Activated T-cell treated with anti-CD3 and anti-CD28 coated beads for 1 hour (primary cell): Measurements from ENCODE around the gene ITPKB.

Source experiments
- DNase-seq: peaks from one replicate; pipeline ENCODE4 v3.0.0-alpha.2; 2020; ENCODE audit warnings: low read depth

The ITPKB gene

GRCh38 chr1:226637147-226637935, 101.7 kb downstream of the ITPKB start:
- DNase-seq, result no peak

- no peak for DNase-seq
These were observed 102.3 kb downstream of the ITPKB start for GRCh38 chr1:226636847-226637096.

GRCh38 chr1:226635456-226635941, 103.6 kb downstream of the ITPKB start:
- peak; percentile 34 for DNase-seq

- DNase-seq, result no peak
These were observed 104.4 kb downstream of the ITPKB start for GRCh38 chr1:226634611-226635246.

- DNase-seq, result peak; percentile 77
These were observed 104.9 kb downstream of the ITPKB start for GRCh38 chr1:226634166-226634588.

GRCh38 chr1:226633541-226634165, 105.4 kb downstream of the ITPKB start:
- DNase-seq, result no peak

GRCh38 chr1:226632922-226633351, 106.1 kb downstream of the ITPKB start:
- no peak for DNase-seq

- no peak for DNase-seq
These were observed 106.8 kb downstream of the ITPKB start for GRCh38 chr1:226632169-226632879.

- DNase-seq, result no peak
These were observed 107.7 kb downstream of the ITPKB start for GRCh38 chr1:226631229-226632000.

- no peak for DNase-seq
These were observed 108.5 kb downstream of the ITPKB start for GRCh38 chr1:226630592-226630991.

GRCh38 chr1:226629896-226630550, 109.1 kb downstream of the ITPKB start:
- no peak for DNase-seq

- DNase-seq, result no peak
These were observed 109.7 kb downstream of the ITPKB start for GRCh38 chr1:226629210-226629895.

GRCh38 chr1:226628612-226629155, 110.4 kb downstream of the ITPKB start:
- no peak for DNase-seq

GRCh38 chr1:226627924-226628611, 111.0 kb downstream of the ITPKB start:
- DNase-seq, result no peak

- no peak for DNase-seq
These were observed 111.9 kb downstream of the ITPKB start for GRCh38 chr1:226627050-226627755.

GRCh38 chr1:226626577-226626956, 112.5 kb downstream of the ITPKB start:
- peak; percentile 65 for DNase-seq

- DNase-seq, result no peak
These were observed 113.1 kb downstream of the ITPKB start for GRCh38 chr1:226625832-226626576.

GRCh38 chr1:226625326-226625725, 113.8 kb downstream of the ITPKB start:
- DNase-seq, result no peak
